CD4-positive, alpha-beta memory T cell (primary cell): ENCODE data around the gene BSG. TPM values are rescaled to one million over a fixed set of nuclear protein-coding genes. Genes with fewer than 3 reads are reported as not detected.

ENCODE experiments used
- CTCF ChIA-PET: fragments of 350-600 bp; sonication (Branson Sonifier 250); formaldehyde crosslinking; loops from one replicate; lab custom pipeline; 2021; ENCODE audit warnings: inconsistent platforms; ENCODE audit not compliant: partially characterized antibody; lab: Charles Lee
- POLR2A ChIA-PET: fragments of 350-600 bp; sonication (Branson Sonifier 250); formaldehyde crosslinking; loops from one replicate; lab custom pipeline; 2021; ENCODE audit not compliant: partially characterized antibody; lab: Charles Lee
- DNase-seq, 5 donors: peaks; one replicate each; pipeline versions ENCODE4 v3.0.0 to v3.0.0-alpha.2; 2020 to 2022; ENCODE audit warnings: mixed read lengths in 1 of 5
- H3K27ac ChIP-seq: one replicate; pipeline ENCODE4 v1.7.0; 2013; ENCODE audit warnings: low read depth, low read length
- H3K27me3 ChIP-seq: 2 replicates; pipeline ENCODE4 v1.7.0; 2013; ENCODE audit warnings: mild to moderate bottlenecking, low read length, moderate library complexity; ENCODE audit not compliant: insufficient read depth
- H3K36me3 ChIP-seq: 2 replicates; pipeline ENCODE4 v1.7.0; 2013; ENCODE audit warnings: mild to moderate bottlenecking, low read length, moderate library complexity; ENCODE audit not compliant: insufficient read depth
- H3K4me1 ChIP-seq: 2 replicates; pipeline ENCODE4 v1.7.0; 2013; ENCODE audit warnings: mild to moderate bottlenecking, low read length, moderate library complexity; ENCODE audit not compliant: insufficient read depth
- H3K4me3 ChIP-seq, 2 donors: one replicate each; pipeline ENCODE4 v1.7.0; 2013; ENCODE audit warnings: low read length in 2 of 2, mild to moderate bottlenecking in 1 of 2
- H3K9me3 ChIP-seq, 2 donors: one replicate each; pipeline ENCODE4 v1.7.0; 2013; ENCODE audit warnings: low read length in 2 of 2, control low read depth in 1 of 2; ENCODE audit not compliant: control insufficient read depth in 1 of 2
- H3K27ac Mint-ChIP-seq, 7 donors: one replicate each; pipeline ENCODE4 v1.8.0; 2020 to 2021; ENCODE audit warnings: mixed read lengths in 7 of 7, mild to moderate bottlenecking in 6 of 7, inconsistent platforms in 3 of 7, moderate library complexity in 3 of 7
- H3K27me3 Mint-ChIP-seq, 2 donors: one replicate each; pipeline ENCODE4 v1.8.0; 2020 to 2021; ENCODE audit warnings: mixed read lengths in 2 of 2
- H3K36me3 Mint-ChIP-seq, 2 donors: one replicate each; pipeline ENCODE4 v1.8.0; 2020 to 2021; ENCODE audit warnings: mixed read lengths in 2 of 2, inconsistent platforms in 1 of 2, mild to moderate bottlenecking in 1 of 2
- H3K4me1 Mint-ChIP-seq, 4 donors: one replicate each; pipeline ENCODE4 v1.8.0; 2020 to 2021; ENCODE audit warnings: mixed read lengths in 4 of 4, mild to moderate bottlenecking in 1 of 4
- H3K4me3 Mint-ChIP-seq, 8 donors: one replicate each; pipeline ENCODE4 v1.8.0; 2020 to 2021; ENCODE audit warnings: mixed read lengths in 8 of 8, mild to moderate bottlenecking in 7 of 8, moderate library complexity in 6 of 8, inconsistent platforms in 3 of 8
- H3K9me3 Mint-ChIP-seq, 8 donors: one replicate each; pipeline ENCODE4 v1.8.0; 2020 to 2021; ENCODE audit warnings: mixed read lengths in 8 of 8, mild to moderate bottlenecking in 5 of 8, inconsistent platforms in 3 of 8, moderate library complexity in 1 of 8
- intact Hi-C: fragments of 100-400 bp; cut with micrococcal nuclease; formaldehyde crosslinking; loops from one replicate; pipeline ENCODE4 v1.15.1; 2023
- polyA plus RNA-seq, 2 donors: library from polyadenylated mRNA; unstranded; fragments of 300-500 nt; fragmentation: Illumina TruSeq; gene quantifications; one replicate each; pipeline ENCODE4 v1.2.3, GENCODE V29; 2021
- total RNA-seq, 2 experiments: library from RNA; stranded (reverse); gene quantifications; one replicate each; pipeline ENCODE4 v1.2.3, GENCODE V29; 2021

Gene BSG
- 100 to 1,000 TPM; 150 to 151 TPM for total RNA-seq
- polyA plus RNA-seq = 100 to 1,000 TPM; 332 to 346 TPM

- Histone ChIP-seq H3K4me3 (peak within 1 kb of the TSS; percentile 75 to 81), H3K9me3 (no peaks in the 10 kb centered on the region), H3K27ac (peak within 1 kb of the TSS; percentile 70), H3K27me3 (no peaks in the 10 kb centered on the region), H3K4me1 (peaks cover 46% of the 10 kb centered on the region), H3K36me3 (no peaks in the 10 kb centered on the region)
- Mint-ChIP-seq H3K27me3 (no peaks in the 10 kb centered on the region), H3K4me1 (peaks cover 18 to 49% (median 35%) of the 10 kb centered on the region in 4 donors), H3K9me3 (no peaks in the 10 kb centered on the region), H3K4me3 (peak within 1 kb of the TSS; percentile 95 to 99 (median 98)), H3K27ac (peak within 1 kb of the TSS; percentile 96 to 100 (median 98)), H3K36me3 (peaks cover 0 to 9% of the 10 kb centered on the region in 2 donors)
- intact Hi-C loops = loop anchor here (1.0 to 2.0 kb wide), 7 partner anchors 17 to 225 kb away; partner anchors contain the start of genes CDC34, HCN2, POLRMT and PTBP1
- CTCF ChIA-PET = interaction anchor here (1.1 kb wide), 1 partner anchor 40 kb away, joined by 4 read pairs; the partner anchor contains the start of gene CDC34
- POLR2A ChIA-PET = interaction anchor here (0.6 to 3.5 kb wide), 13 partner anchors 12 to 107 kb away, joined by 3 to 25 read pairs (median 6); partner anchors contain the start of genes CDC34, GZMM, POLRMT and RNF126
- DNase-seq = peak; percentile 98 to 99 (median 99)
Measured at GRCh38 chr19:572140-572742, at the start of gene BSG. Gene BSG, plus strand, starts transcription at chr19:572596. Its CDS starts 39 bp downstream, at chr19:572635.

GRCh38 chr19:522726-523125, 49.7 kb upstream of the BSG start:
- Histone ChIP-seq H3K36me3 (no peaks in the 10 kb centered on the region), H3K9me3 (no peaks in the 10 kb centered on the region), H3K27ac (no peak overlapping the region), H3K27me3 (no peaks in the 10 kb centered on the region), H3K4me1 (no peaks in the 10 kb centered on the region), H3K4me3 (no peak overlapping the region)
- DNase-seq = no peak
- H3K4me3 Mint-ChIP-seq = peak overlapping the region in 2 of 8 donors; percentile 46 to 48
- H3K36me3 Mint-ChIP-seq = no peaks in the 10 kb centered on the region
- peaks cover 0 to 3% of the 10 kb centered on the region in 2 donors for H3K27me3 Mint-ChIP-seq
- H3K4me1 Mint-ChIP-seq = peaks cover 0 to 12% (median 1%) of the 10 kb centered on the region in 4 donors
- ChIA-PET CTCF (interaction anchor here (1.4 to 3.6 kb wide), 3 partner anchors 11 to 16 kb away, joined by 3 to 22 read pairs (median 3); no protein-coding TSS in a partner anchor), POLR2A (interaction anchor here (0.6 to 3.6 kb wide), 4 partner anchors 8 to 31 kb away, joined by 5 to 30 read pairs (median 8); partner anchors contain the start of gene TPGS1)
- intact Hi-C loops = no loop called here
- no peaks in the 10 kb centered on the region for H3K9me3 Mint-ChIP-seq
- peak overlapping the region in 2 of 7 donors; percentile 37 to 65 for H3K27ac Mint-ChIP-seq

- Histone ChIP-seq H3K27me3 (no peaks in the 10 kb centered on the region), H3K36me3 (no peaks in the 10 kb centered on the region), H3K4me1 (no peaks in the 10 kb centered on the region), H3K27ac (no peak overlapping the region), H3K4me3 (no peak overlapping the region), H3K9me3 (no peaks in the 10 kb centered on the region)
- no peak for DNase-seq
- ChIA-PET CTCF (no interaction called here), POLR2A (interaction anchor here (1.1 kb wide), 1 partner anchor 13 kb away, joined by 6 read pairs; no protein-coding TSS in a partner anchor)
- no peak overlapping the region for H3K4me3 Mint-ChIP-seq
- H3K9me3 Mint-ChIP-seq = no peaks in the 10 kb centered on the region
- H3K27ac Mint-ChIP-seq = no peak overlapping the region
- peaks cover 0 to 3% of the 10 kb centered on the region in 2 donors for H3K27me3 Mint-ChIP-seq
- H3K36me3 Mint-ChIP-seq = no peaks in the 10 kb centered on the region
- intact Hi-C loops = no loop called here
- peaks cover 0 to 12% (median 1%) of the 10 kb centered on the region in 4 donors for H3K4me1 Mint-ChIP-seq
Measured at GRCh38 chr19:524062-524674, 48.2 kb upstream of the BSG start.

GRCh38 chr19:525029-525428, 47.4 kb upstream of the BSG start:
- H3K4me1 Mint-ChIP-seq = peaks cover 0 to 13% (median 1%) of the 10 kb centered on the region in 4 donors
- no peak overlapping the region for H3K4me3 Mint-ChIP-seq
- POLR2A ChIA-PET = no interaction called here
- peaks cover 0 to 3% of the 10 kb centered on the region in 2 donors for H3K27me3 Mint-ChIP-seq
- H3K27me3 ChIP-seq = no peaks in the 10 kb centered on the region
- H3K27ac ChIP-seq = no peak overlapping the region
- H3K9me3 ChIP-seq = no peaks in the 10 kb centered on the region
- no peaks in the 10 kb centered on the region for H3K36me3 ChIP-seq
- no peak overlapping the region for H3K4me3 ChIP-seq
- no peaks in the 10 kb centered on the region for H3K4me1 ChIP-seq
- CTCF ChIA-PET = no interaction called here
- intact Hi-C loops = no loop called here
- no peak overlapping the region for H3K27ac Mint-ChIP-seq
- H3K9me3 Mint-ChIP-seq = no peaks in the 10 kb centered on the region
- DNase-seq = no peak
- no peaks in the 10 kb centered on the region for H3K36me3 Mint-ChIP-seq

GRCh38 chr19:525857-526419, 46.5 kb upstream of the BSG start:
- POLR2A ChIA-PET = no interaction called here

GRCh38 chr19:530134-531008, 42.0 kb upstream of the BSG start:
- Mint-ChIP-seq H3K27me3 (peaks cover 0 to 3% of the 10 kb centered on the region in 2 donors), H3K36me3 (peaks cover 0 to 3% of the 10 kb centered on the region in 2 donors), H3K4me1 (peaks cover 6 to 26% (median 10%) of the 10 kb centered on the region in 4 donors), H3K9me3 (no peaks in the 10 kb centered on the region), H3K4me3 (peak overlapping the region; percentile 79 to 87 (median 84)), H3K27ac (peak overlapping the region; percentile 58 to 93 (median 88))
- no peaks in the 10 kb centered on the region for H3K9me3 ChIP-seq
- POLR2A ChIA-PET = interaction anchor here (0.7 to 6.5 kb wide), 10 partner anchors 8 to 133 kb away, joined by 3 to 111 read pairs (median 10); partner anchors contain the start of genes BSG, GZMM, RNF126 and TPGS1
- CTCF ChIA-PET = interaction anchor here (1.3 to 5.7 kb wide), 2 partner anchors 19 to 24 kb away, joined by 5 to 48 read pairs; no protein-coding TSS in a partner anchor
- peak overlapping the region; percentile 81 for H3K27ac ChIP-seq
- peak overlapping the region in 1 of 2 donors; percentile 61 for H3K4me3 ChIP-seq
- DNase-seq = no peak
- intact Hi-C loops = loop anchor here (1.0 to 5.0 kb wide), 4 partner anchors 13 to 82 kb away; partner anchors contain the start of genes BSG and TPGS1
- peaks cover 25% of the 10 kb centered on the region for H3K4me1 ChIP-seq
- H3K36me3 ChIP-seq = peaks cover under 1% of the 10 kb centered on the region
- no peaks in the 10 kb centered on the region for H3K27me3 ChIP-seq

More at GRCh38 chr19:525857-526419, 46.5 kb upstream of the BSG start:
- DNase-seq = no peak
- peaks cover 0 to 16% (median 2%) of the 10 kb centered on the region in 4 donors for H3K4me1 Mint-ChIP-seq
- H3K27ac ChIP-seq = no peak overlapping the region
- H3K27me3 Mint-ChIP-seq = peaks cover 0 to 3% of the 10 kb centered on the region in 2 donors
- H3K4me3 ChIP-seq = no peak overlapping the region
- H3K27me3 ChIP-seq = no peaks in the 10 kb centered on the region
- no peak overlapping the region for H3K27ac Mint-ChIP-seq
- H3K4me1 ChIP-seq = peaks cover 6% of the 10 kb centered on the region
- H3K9me3 Mint-ChIP-seq = no peaks in the 10 kb centered on the region
- no peaks in the 10 kb centered on the region for H3K9me3 ChIP-seq
- no peaks in the 10 kb centered on the region for H3K36me3 ChIP-seq
- H3K4me3 Mint-ChIP-seq = no peak overlapping the region
- H3K36me3 Mint-ChIP-seq = no peaks in the 10 kb centered on the region
- CTCF ChIA-PET = interaction anchor here (1.0 kb wide), 1 partner anchor 20 kb away, joined by 4 read pairs; no protein-coding TSS in a partner anchor
- intact Hi-C loops = no loop called here
